Thyroid gland (tissue), 4 donors: ENCODE measurements around the gene FRMD4A.

Source experiments
- POLR2A ChIP-seq, 2 donors: fragments of 450-650 bp; IDR thresholded peaks; one replicate each; pipeline ENCODE4 v1.6.1; 2017; ENCODE audit warnings: antibody characterized with exemption in 2 of 2, mild to moderate bottlenecking in 2 of 2, moderate library complexity in 1 of 2
- TF ChIP-seq, protein P1 (sequence below), 6 experiments: fragments of 200-600 bp in 3 of 6; fragments of 450-650 bp in 3 of 6; sonication (generic) in 3 of 6; IDR thresholded peaks; one replicate each; pipeline ENCODE4 v1.5.1; 2016 to 2019; ENCODE audit warnings: antibody characterized with exemption in 6 of 6, mild to moderate bottlenecking in 2 of 6, inconsistent platforms in 1 of 6, moderate library complexity in 1 of 6

DNA sequence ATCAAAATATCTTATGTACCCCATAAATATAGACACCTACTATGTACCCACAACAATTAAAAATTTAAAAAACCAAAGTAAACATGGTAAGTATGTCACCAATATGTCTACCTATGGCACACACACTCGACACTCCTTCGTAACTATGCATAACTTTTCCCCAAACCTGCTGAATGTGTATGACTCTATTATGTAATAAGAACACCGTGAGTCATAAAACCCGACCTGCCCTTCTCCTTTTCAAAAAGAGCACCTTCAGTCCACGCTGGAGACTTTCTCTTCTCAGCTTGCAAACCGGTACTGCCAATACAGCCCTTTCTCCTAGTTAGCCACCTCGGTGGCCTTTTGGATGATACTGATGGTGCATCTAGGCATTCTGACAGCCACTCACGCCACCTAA is 557.7 kb downstream of the FRMD4A start:
- TF ChIP-seq, protein P1, sequence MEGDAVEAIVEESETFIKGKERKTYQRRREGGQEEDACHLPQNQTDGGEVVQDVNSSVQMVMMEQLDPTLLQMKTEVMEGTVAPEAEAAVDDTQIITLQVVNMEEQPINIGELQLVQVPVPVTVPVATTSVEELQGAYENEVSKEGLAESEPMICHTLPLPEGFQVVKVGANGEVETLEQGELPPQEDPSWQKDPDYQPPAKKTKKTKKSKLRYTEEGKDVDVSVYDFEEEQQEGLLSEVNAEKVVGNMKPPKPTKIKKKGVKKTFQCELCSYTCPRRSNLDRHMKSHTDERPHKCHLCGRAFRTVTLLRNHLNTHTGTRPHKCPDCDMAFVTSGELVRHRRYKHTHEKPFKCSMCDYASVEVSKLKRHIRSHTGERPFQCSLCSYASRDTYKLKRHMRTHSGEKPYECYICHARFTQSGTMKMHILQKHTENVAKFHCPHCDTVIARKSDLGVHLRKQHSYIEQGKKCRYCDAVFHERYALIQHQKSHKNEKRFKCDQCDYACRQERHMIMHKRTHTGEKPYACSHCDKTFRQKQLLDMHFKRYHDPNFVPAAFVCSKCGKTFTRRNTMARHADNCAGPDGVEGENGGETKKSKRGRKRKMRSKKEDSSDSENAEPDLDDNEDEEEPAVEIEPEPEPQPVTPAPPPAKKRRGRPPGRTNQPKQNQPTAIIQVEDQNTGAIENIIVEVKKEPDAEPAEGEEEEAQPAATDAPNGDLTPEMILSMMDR (IDR thresholded peaks at IDR 0.05), result no peak
- TF ChIP-seq POLR2A (IDR thresholded peaks at IDR 0.05), result no peak
